SW 1271 (cell line): Measurements from ENCODE around the gene TNFSF8.

Experiments used
- DNase-seq, 2 experiments: peaks; one replicate each; lab custom pipeline; 2025; lab: John Stamatoyannopoulos, UW

The TNFSF8 gene

DNA sequence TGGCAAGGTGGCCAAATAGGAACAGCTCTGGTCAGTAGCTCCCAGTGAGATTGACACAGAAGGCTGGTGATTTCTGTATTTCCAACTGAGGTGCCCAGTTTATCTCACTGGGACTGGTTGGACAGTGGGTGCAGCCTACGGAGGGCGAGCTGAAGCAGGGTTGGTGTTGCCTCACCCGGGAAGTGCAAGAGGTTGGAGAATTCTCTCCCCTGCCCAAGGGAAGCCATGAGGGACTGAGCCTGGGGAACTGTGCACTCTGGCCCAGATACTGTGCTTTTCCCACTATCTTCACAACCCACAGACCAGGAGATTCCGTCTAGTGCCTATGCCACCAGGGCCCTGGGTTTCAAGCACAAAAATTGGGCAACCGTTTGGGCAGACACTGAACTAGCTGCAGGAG is 61.0 kb downstream of the TNFSF8 start:
- no peak for DNase-seq

DNA sequence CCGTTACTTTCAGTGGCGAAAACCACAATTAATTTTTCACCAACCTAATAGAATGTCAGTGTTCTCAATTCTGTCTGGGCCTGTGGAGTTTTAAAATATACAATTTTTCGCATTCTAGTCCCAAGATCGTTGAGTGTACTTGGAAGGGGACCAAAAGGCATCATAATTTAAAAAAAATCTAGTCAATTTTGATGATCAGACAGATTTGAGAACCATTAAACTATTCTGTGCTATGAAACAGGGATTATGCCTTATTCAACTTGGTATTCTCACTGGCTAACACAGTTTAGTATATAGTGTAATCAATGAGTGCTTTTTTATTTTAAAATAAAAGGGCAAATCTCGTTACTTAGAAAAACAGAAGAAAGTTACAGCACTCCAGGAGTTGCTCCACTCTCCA is 63.1 kb downstream of the TNFSF8 start:
- DNase-seq: no peak

DNA sequence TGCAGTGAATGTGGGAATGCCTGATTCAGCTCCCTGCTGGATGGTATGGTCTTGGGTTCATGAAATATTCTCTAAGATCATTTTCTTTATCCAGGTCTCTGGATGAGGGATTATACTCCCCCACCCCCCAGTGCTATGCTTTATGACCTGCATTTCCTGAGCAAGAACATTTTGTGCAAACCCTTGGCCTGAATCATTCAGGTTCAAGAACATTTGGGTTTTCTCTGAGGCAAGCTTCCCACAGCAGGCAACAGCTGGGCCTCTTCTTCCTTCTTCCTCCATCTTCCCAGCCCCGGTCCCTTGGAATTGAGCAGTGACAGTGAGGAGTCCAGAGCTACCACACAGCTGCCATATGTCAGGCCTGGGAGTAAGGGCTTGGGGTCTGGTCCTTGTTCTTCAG is 65.9 kb downstream of the TNFSF8 start:
- DNase-seq: no peak

DNA sequence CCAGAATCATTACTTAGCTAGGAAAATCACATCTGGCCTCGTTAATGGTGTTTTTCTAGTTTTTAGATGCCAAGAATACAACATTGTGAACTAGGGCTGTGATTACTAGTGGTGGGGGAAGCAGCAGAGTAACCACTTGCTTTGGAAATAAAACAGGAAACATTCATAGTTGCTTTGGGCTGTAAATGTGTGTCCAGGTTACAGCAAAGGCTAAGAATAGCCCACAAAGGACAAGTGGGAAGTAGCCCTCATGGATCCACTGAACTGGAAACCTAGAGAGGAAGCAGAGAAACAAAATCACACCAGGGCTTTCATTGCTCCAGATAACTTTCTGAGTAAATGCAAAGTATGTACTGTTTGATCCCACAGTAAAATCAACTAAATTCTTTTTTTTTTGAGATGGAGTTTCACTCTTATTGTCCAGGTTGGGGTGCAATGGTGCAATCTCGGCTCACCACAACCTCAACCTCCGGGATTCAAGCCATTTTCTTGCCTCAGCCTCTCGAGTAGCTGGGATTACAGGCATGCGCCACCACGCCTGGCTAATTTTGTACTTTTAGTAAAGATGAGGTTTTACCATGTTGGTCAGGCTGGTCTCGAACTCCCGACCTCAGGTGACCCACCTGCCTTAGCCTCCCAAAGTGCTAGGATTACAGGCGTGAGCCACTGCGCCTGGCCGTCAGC is 68.3 kb downstream of the TNFSF8 start:
- DNase-seq: no peak

DNA sequence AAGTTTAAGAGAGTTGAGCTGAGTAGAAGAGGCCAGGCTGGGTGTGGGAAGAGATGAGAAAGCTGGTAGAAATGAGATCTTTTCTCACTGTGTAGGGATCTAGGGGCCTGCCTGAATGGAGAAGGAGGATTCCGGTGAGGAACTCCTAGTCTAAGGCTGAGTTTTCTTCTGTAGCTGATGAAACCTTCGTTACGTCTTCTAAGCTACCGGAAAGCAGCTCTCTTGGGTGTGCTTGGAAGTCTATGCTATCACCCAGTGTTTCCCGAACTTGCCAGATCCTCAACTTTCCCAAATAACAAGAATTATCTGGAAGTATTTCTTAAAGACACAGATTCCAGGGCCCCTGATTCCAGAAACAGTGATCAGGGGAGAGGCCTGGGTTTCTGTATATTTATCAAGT is 69.1 kb downstream of the TNFSF8 start:
- no peak for DNase-seq

DNA sequence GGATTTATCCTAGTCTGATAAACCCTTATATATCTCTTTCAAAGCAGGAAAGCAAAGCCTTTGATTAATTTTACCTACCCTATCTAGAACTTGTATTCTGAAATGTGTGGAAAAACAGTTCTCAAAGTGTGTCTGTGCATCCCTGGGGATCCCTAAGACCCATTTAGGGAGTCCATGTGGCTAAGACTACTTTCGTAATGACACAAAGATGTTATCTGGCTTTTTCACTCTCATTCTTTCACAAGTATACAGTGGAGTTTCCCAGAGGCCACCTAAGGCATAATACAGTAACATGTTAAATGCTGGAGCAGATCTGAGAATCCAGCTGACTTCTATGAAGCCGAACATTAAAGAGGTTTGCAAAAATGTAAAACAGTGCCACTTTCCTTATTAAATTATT is 70.2 kb downstream of the TNFSF8 start:
- no peak for DNase-seq

DNA sequence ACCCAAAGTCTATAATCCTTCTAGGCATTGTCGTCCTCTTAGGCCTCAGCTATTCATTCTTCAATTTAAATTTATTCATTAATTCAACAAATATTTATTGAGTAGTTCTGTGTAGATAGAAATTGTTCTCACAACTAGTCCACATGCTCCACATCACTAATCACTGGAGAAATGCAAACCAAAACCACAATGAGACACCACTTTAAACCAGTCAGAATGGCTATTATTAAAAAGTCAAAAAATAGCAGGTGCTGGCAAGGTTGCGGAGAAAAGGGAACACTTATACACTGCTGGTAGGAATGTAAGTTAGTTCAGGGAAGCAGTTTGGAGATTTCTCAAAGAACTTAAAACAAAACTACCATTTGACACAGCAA is 73.5 kb downstream of the TNFSF8 start:
- DNase-seq: no peak

DNA sequence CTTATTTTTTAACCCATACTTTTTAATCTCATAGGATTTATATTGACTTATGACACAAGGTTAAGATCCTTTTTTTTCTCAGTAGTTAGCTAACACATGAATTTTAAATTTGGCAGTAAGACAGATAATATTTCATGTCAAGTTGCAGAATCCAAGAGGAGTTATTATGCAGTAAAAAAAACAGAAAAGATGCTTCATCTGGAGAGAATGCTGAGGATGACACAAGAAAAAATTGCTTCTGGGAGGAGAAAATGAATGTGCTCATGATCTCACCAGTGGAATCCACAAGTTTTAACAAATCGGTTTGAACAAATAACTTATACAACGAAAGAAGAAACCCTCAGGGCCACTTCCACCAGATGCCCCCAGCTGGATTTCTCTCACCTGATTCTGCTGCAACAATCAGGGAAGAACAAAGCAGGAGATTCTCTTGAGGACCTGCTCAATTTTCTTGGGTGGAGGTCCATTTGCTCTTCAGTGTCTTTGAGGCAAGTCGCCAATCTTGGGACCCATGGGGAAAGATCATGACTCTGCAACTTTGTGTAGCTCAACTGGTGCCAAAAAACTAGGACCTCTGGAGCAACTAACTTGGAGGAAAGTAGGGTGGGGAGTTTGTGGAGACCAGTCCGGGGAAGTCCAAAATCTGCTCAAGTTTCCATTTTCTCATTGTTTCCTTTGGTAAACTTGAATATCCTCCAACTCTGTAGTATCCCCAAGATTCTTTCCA is 74.0 kb downstream of the TNFSF8 start:
- no peak for DNase-seq

DNA sequence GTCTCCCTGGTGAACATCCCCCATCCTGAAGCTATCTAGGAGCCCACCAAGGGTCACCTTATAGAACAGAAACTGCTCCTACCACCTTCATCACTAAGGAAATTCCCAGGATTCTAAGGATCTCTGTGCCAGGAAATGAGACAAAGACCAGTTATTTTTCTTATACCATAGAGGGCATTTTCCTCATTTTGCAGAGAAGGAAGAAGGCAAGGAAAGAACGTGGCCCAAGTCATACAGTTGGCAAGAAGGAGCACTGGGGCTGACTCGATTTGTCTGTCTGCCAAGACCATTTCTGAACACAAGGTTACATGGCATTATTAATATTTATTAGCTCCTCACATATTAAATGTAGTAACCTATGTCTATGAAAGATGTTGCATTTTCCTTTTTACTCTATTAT is 74.9 kb downstream of the TNFSF8 start:
- no peak for DNase-seq

DNA sequence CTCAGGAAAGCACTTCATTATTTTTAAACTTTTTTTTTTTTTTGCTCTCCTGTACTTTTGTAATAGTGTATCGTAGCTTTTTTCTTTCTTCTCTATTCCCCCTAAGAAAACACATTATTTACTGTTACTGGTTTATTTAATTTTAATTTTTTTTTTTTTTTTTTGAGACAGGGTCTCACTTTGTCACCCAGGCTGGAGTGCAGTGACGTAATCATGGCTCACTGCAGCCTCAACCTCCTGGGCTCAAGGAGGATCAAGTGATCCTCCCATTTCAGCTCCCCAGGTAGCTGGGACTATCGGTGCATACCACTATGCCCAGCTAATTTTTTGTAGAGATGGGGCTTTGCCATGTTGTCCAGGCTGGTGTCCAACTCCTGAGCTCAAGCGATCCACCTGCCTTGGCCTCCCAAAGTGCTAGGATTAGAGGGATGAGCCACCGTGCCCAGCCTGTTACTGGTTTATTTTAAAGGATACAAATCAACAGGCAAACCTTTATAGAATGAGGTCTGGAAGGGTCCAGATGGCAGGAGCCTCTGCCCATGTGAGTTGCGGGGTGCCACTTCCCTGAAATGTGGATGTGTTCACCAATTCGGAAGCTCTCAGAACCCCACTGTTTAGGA is 75.5 kb downstream of the TNFSF8 start:
- no peak for DNase-seq

DNA sequence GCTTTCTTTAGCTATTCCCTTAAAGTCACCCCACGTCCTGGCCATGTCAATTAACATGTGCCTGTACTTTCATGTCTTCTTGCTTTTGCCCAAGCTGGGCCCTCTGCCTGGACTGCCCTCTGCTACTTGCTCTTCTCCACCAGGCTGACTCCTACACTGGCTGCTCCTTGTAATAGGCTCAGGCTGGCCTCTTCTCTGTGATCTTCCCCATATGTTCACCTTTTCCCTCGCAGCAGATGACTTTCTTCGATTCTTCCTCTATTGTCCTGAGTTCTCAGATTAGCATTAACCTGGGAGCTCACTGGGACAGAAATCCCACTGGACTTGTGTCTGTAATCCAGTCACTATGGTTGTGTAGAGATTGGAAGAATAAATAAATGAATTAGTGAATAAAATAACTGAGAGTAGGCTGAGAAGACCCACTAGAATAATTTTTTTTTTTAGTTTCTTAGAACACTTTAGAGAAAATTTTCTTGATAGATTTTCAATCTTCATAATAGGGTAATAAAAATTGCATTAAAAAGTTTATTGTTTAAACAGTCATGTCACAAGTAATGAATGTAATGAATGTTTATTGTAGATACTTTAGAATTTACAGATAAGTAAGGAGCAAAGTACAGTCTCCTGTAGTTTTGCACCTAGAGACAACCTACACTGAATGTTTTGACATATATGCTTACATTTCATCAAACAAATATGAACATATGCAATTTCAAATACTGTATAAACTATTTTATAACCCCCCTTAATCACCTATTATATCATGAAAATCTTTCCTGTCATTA is 77.1 kb downstream of the TNFSF8 start:
- DNase-seq: no peak

DNA sequence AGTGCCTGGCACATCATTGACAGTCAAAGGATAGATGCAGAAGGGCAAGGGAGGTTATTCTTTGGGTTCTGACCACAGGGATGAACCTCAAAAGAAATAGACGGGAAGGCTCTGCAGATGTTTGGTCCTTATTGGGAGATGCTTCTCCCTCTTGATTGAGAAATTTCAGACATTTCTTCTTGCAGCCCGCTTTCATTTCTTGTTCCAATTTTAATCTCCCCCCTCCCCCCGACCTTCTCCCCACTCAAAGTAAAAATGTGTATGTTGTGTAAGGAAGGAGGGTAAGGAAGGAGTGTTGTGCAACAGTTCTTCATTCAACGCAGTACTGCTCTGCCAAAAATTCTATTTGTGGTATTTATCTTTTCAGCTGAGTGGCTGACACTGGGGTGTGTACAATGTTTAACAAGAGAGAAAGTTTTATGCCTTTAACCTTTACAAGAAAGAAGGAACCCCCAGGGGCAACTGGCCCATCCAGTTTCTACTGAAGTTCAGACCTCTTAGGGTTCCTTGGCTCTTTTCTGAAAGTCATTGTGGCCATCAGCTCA is 78.3 kb downstream of the TNFSF8 start:
- no peak for DNase-seq

DNA sequence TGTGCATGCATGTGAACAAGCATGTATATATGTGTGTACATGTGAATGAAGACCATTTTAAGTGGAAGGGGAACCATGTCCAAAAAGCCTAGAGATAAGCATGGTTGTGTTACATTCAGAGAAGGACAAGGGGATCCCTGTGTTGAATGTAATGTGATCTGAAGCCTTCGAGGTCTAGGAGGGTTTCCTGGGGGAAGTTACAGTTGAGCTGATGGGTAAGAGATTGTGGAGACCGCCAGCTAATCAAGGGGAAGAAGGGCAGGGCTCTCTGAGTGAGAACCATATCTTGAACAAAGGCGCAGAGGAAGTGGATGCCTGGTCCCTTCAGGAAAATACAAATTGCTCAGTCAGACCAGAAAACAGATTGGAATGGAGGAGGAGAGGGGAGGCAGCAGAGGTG is 79.1 kb downstream of the TNFSF8 start:
- no peak for DNase-seq
